ENCODE results near the gene NT5M. TPM values are rescaled to one million over a fixed set of nuclear protein-coding genes. Genes with fewer than 3 reads are reported as not detected.

NT5M gene
- total RNA-seq, 1 experiment from 2014 or later, result 6.6 TPM

- Histone ChIP-seq H3K79me1 (ENCODE audit: insufficient read depth, low read depth, low read length, poor library complexity, severe bottlenecking) (no peaks in the 10 kb centered on the region), H2BK12ac (ENCODE audit: insufficient read length, low read depth, low read length) (no peak overlapping the region), H2AK5ac (ENCODE audit: insufficient read length, low read length) (no peak overlapping the region), H4K20me1 (ENCODE audit: control insufficient read depth, insufficient read depth, insufficient read length) (no peaks in the 10 kb centered on the region), H3K4me1 (ENCODE audit: insufficient read depth, low read length) (no peaks in the 10 kb centered on the region), H2AFZ (ENCODE audit: low read length) (no peak overlapping the region), H3K14ac (ENCODE audit: insufficient read depth, low read length) (no peak overlapping the region), H3K9me3 (ENCODE audit: control insufficient read depth, low read depth, low read length) (no peaks in the 10 kb centered on the region), H2BK5ac (ENCODE audit: insufficient read length, low read length) (no peak overlapping the region), H3K4me2 (ENCODE audit: insufficient read depth, insufficient read length, low read length) (no peak overlapping the region), H3T11ph (ENCODE audit: low read length) (no peak overlapping the region), H3K27me3 (ENCODE audit: insufficient read depth, low read length) (no peaks in the 10 kb centered on the region), H2BK120ac (ENCODE audit: low read depth, low read length, poor library complexity, severe bottlenecking) (no peak overlapping the region), H3K27ac (ENCODE audit: insufficient read length, low read depth, low read length) (no peak overlapping the region), H4K5ac (ENCODE audit: insufficient read length, low read depth, low read length) (no peak overlapping the region), H3K18ac (ENCODE audit: insufficient read length, low read depth, low read length) (no peak overlapping the region), H2BK15ac (ENCODE audit: low read depth, low read length) (no peak overlapping the region), H3K56ac (ENCODE audit: insufficient read length, low read depth, low read length) (no peak overlapping the region), H4K8ac (replicated peaks; ENCODE audit: insufficient read length, low read depth, low read length) (no peak overlapping the region), H3K9ac (ENCODE audit: extremely low read depth, insufficient read length, low read length) (no peak overlapping the region), H3K23me2 (ENCODE audit: insufficient read length, low read depth, low read length, poor library complexity, severe bottlenecking) (no peaks in the 10 kb centered on the region), H4K91ac (ENCODE audit: insufficient read length, low read depth, low read length) (no peak overlapping the region), H3K79me2 (ENCODE audit: insufficient read depth, low read length) (no peaks in the 10 kb centered on the region), H3K4ac (ENCODE audit: low read depth, low read length) (no peak overlapping the region), H2BK20ac (ENCODE audit: low read depth, low read length, poor library complexity, severe bottlenecking) (no peak overlapping the region), H3K23ac (ENCODE audit: insufficient read length, low read depth, low read length) (no peak overlapping the region)
- no peak for TF ChIP-seq CTCF (conservative IDR thresholded peaks at IDR 0.05)
- H3K9me3 Mint-ChIP-seq, result no peaks in the 10 kb centered on the region
- no peaks in the 10 kb centered on the region for H3K4me1 Mint-ChIP-seq
- no peak overlapping the region for H3K4me3 Mint-ChIP-seq
- H3K27me3 Mint-ChIP-seq (ENCODE audit: low read depth), result no peaks in the 10 kb centered on the region
- WGBS (ENCODE audit: extremely low coverage, insufficient read length, low lambda C conversion rate), result no CpG with 5 or more reads among the region's 9 CpGs
- 0 out of 7 replicates have a peak overlapping the region, but pooled peaks of 1 of the 3 experiments have one; percentile 8 for H3K27ac Mint-ChIP-seq
- no peak for DNase-seq
- peaks cover 0 to 9% (median 9%) of the 10 kb centered on the region in 3 experiments; a peak in 4 of 7 replicates for H3K36me3 Mint-ChIP-seq (ENCODE audit: insufficient read depth in 1 of 3, low read depth in 3 of 3)
Measured at GRCh38 chr17:17325816-17326215, 22.6 kb downstream of the NT5M start.

Data from H9 (cell line).